ENCODE data around the gene OSBPL10. TPM values are rescaled to one million over a fixed set of nuclear protein-coding genes. Genes with fewer than 3 reads are reported as not detected.
"Not testable (repeated sequence)": the region's sequence is repeated elsewhere in the genome, so short reads cannot be mapped to it uniquely, and the experiment has no call there.

OSBPL10 gene
- total RNA-seq, 1 donor from 2014 or later: 24.4 TPM

DNA sequence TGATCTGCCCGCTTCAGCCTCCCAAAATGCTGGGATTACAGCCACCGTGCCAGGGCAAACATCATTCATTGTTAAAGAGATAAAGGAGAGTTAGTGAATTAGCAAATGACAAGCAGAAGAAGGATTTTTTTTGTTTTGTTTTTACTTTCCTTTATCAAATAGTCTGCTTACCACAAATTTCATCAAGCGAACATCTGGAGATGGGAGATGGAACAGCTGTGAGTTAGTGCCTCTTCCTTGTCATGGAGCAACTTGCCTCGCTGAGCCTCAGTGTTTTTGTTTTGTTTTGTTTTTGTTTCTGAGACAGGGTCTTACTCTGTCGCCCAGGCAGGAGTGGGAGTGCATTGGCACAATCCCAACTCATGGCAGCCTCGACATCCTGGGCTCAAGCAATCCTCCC is 16.4 kb upstream of the OSBPL10 start:
- Mint-ChIP-seq H3K4me1 (ENCODE audit: unreplicated experiment) (peaks cover 4% of the 10 kb centered on the region), H3K36me3 (peaks cover 4% of the 10 kb centered on the region), H3K4me3 (no peak overlapping the region), H3K9me3 (no peaks in the 10 kb centered on the region), H3K27ac (no peak overlapping the region), H3K27me3 (no peaks in the 10 kb centered on the region)
- TF ChIP-seq, protein P1, sequence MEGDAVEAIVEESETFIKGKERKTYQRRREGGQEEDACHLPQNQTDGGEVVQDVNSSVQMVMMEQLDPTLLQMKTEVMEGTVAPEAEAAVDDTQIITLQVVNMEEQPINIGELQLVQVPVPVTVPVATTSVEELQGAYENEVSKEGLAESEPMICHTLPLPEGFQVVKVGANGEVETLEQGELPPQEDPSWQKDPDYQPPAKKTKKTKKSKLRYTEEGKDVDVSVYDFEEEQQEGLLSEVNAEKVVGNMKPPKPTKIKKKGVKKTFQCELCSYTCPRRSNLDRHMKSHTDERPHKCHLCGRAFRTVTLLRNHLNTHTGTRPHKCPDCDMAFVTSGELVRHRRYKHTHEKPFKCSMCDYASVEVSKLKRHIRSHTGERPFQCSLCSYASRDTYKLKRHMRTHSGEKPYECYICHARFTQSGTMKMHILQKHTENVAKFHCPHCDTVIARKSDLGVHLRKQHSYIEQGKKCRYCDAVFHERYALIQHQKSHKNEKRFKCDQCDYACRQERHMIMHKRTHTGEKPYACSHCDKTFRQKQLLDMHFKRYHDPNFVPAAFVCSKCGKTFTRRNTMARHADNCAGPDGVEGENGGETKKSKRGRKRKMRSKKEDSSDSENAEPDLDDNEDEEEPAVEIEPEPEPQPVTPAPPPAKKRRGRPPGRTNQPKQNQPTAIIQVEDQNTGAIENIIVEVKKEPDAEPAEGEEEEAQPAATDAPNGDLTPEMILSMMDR (conservative IDR thresholded peaks at IDR 0.05): no peak
- no peak for DNase-seq (ENCODE audit: extremely low spot score, unreplicated experiment)

DNA sequence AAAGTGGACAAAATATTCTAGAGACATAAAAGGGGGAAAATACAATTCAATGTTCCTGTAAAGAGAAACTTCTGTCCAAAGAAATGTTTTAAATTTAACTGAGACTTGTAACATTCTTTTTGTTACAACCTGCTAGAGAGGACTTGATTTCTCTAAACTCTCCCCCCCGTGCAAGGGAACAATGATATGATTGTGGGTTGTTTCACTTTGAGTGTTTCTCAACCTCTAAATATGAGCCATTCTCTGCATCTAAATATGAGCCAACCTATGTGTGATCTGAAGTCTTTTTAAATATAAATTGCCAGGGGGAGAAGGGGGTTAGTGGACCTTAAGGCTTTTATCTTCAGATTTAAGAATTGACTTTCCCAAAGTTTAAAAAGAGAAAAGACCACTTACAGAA is 15.1 kb upstream of the OSBPL10 start:
- Mint-ChIP-seq H3K9me3 (no peaks in the 10 kb centered on the region), H3K27ac (no peak overlapping the region), H3K36me3 (peaks cover 4% of the 10 kb centered on the region), H3K4me3 (no peak overlapping the region), H3K27me3 (no peaks in the 10 kb centered on the region), H3K4me1 (ENCODE audit: unreplicated experiment) (no peaks in the 10 kb centered on the region)
- TF ChIP-seq, protein P1 (conservative IDR thresholded peaks at IDR 0.05): no peak
- no peak for DNase-seq (ENCODE audit: extremely low spot score, unreplicated experiment)

DNA sequence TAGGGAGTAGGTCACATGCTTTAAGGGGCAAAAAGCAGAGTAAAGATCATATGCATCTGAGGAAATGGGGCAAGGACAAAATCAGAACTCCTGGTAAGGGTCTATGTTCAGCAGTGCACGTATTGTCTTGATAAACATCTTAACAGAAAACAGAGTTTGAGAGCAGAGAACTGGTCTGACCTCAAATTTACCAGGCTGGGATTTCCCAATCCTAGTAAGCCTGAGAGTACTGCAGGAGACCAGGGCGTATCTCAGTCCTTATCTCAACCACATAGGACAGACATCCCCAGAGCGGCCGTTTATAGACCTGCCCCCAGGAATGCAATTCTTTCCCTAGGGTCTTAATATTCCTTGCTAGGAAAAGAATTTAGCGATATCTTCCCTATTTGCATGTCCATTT is 14.0 kb upstream of the OSBPL10 start:
- not testable (repeated sequence) for H3K27me3 Mint-ChIP-seq; DNase-seq (ENCODE audit: extremely low spot score, unreplicated experiment); H3K4me3 Mint-ChIP-seq; H3K27ac Mint-ChIP-seq; H3K9me3 Mint-ChIP-seq; H3K36me3 Mint-ChIP-seq; H3K4me1 Mint-ChIP-seq (ENCODE audit: unreplicated experiment)

DNA sequence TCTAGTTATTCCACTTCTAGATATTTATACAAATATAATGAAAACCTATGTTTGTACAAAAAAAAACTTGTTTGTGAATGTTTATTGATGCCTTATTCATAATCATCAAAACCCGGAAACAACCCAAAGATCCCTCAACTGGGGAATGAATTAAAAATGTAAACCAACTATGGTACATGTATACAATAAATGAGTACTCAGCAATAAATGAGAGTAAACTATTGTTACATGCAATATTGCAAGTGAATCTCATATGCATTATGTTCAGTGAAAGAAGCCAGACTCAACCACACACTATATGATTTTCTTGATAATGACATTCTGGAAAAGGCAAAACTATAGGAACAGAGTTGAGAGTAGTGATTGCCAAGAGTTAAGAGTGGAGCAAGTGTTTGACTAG is 12.8 kb upstream of the OSBPL10 start:
- Mint-ChIP-seq H3K27ac (no peak overlapping the region), H3K27me3 (no peaks in the 10 kb centered on the region), H3K4me3 (no peak overlapping the region), H3K9me3 (no peaks in the 10 kb centered on the region), H3K4me1 (ENCODE audit: unreplicated experiment) (no peaks in the 10 kb centered on the region), H3K36me3 (peaks cover 4% of the 10 kb centered on the region)
- DNase-seq (ENCODE audit: extremely low spot score, unreplicated experiment): no peak
- TF ChIP-seq, protein P1 (conservative IDR thresholded peaks at IDR 0.05): no peak

DNA sequence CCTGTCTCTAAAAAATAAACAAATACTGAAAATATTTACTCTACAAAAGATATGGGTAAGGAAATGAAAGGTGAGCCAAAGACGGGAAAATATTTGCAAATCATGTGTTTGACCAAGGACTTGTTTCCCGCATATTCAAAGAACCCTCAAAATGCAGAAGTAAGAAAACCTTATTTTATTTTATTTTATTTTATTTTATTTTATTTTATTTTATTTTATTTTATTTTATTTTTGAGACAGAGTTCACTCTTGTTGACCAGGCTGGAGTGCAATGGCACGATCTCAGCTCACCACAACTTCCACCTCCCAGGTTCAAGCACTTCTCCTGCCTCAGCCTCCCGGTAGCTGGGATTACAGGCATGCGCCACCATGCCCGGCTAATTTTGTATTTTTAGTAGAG is 11.9 kb upstream of the OSBPL10 start:
- H3K4me3 Mint-ChIP-seq; H3K9me3 Mint-ChIP-seq; H3K27me3 Mint-ChIP-seq; H3K27ac Mint-ChIP-seq; DNase-seq (ENCODE audit: extremely low spot score, unreplicated experiment); H3K4me1 Mint-ChIP-seq (ENCODE audit: unreplicated experiment); H3K36me3 Mint-ChIP-seq: not testable (repeated sequence)

DNA sequence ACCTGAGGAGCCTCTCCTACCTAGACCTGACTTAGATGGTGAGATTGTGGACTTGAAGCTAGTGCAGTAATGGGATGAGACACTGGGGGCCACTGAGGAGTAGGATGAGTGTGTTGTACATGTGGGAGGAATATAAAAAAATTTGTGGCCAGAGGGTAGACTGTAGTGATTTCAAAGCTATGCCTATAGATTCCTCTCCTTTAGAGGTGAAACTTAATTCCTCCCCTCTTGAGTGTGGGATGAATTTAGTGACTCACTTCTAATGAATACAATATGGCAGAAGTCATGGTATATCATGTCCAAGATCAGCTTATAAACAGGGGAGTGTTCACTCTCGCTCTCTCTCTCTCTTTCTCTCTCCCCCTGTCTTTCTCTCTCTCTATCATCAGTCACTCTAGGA is 7.2 kb upstream of the OSBPL10 start:
- Mint-ChIP-seq H3K36me3 (peaks cover 4% of the 10 kb centered on the region), H3K4me1 (ENCODE audit: unreplicated experiment) (no peaks in the 10 kb centered on the region), H3K27ac (no peak overlapping the region), H3K27me3 (no peaks in the 10 kb centered on the region), H3K9me3 (no peaks in the 10 kb centered on the region), H3K4me3 (no peak overlapping the region)
- no peak for DNase-seq (ENCODE audit: extremely low spot score, unreplicated experiment)
- TF ChIP-seq, protein P1 (conservative IDR thresholded peaks at IDR 0.05): no peak

DNA sequence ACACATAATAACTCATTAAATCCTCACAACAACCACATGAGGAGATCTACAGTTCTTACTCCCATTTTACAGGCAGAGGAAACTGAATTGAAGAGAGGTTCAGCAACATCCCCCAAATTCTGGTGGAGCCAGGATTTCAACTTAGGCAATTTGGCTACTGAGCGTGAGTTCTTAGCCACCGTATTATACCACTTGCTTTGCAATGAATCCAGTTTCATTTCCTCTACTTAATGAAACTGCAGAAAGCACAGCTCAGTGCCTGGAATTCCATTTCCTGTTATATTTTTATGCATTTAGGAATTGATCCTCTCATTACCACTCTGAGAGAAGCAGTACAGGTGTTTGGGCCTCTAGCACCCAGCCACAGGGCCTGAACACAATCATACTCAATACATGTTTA is 4.8 kb upstream of the OSBPL10 start:
- Mint-ChIP-seq H3K27me3 (peaks cover 3% of the 10 kb centered on the region), H3K4me1 (ENCODE audit: unreplicated experiment) (no peaks in the 10 kb centered on the region), H3K9me3 (no peaks in the 10 kb centered on the region), H3K27ac (no peak overlapping the region), H3K36me3 (peaks cover 4% of the 10 kb centered on the region), H3K4me3 (no peak overlapping the region)
- TF ChIP-seq, protein P1 (conservative IDR thresholded peaks at IDR 0.05): no peak
- DNase-seq (ENCODE audit: extremely low spot score, unreplicated experiment): no peak

Measured in type B pancreatic cell (in vitro differentiated cells).